ENCODE results near the gene RNF169.
"Not testable (repeated sequence)": the region's sequence is repeated elsewhere in the genome, so short reads cannot be mapped to it uniquely, and the experiment has no call there.

The RNF169 gene

DNA sequence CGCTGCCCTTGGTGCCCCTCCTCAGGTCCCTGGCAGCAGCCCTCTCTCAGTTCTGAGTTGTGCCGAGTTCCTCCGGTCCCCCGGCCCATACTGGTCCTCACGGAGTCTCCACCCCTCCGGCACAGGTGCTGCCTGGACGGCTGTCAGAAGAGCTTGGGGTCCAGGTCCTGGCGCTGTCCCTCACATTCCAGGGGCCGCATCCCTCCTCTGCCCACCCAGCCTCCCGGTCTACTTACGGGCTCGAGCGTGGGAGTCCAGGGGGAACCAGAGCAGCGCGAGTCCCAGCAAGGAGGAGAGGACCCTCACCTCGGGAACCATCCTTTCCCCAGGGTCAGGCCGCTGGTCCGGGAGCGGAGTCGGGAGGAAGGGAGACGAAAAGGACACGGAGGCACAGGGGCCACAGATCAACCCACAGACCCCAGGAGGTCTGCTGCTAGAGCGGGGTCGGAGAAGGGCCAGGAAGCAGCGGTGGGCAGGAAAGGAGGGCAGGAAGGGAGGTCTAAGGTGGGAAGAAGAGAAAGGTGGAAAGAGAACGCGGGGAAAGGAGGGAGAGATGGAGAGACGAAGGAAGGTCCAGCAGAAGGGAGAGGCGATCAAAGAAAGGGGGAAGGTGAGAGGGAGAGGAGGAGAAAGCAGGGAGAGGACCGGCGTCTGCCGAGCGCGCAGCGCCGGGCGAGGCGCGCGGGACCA lies 17.9 kb upstream of the RNF169 start:
- DNase-seq, result no peak

DNA sequence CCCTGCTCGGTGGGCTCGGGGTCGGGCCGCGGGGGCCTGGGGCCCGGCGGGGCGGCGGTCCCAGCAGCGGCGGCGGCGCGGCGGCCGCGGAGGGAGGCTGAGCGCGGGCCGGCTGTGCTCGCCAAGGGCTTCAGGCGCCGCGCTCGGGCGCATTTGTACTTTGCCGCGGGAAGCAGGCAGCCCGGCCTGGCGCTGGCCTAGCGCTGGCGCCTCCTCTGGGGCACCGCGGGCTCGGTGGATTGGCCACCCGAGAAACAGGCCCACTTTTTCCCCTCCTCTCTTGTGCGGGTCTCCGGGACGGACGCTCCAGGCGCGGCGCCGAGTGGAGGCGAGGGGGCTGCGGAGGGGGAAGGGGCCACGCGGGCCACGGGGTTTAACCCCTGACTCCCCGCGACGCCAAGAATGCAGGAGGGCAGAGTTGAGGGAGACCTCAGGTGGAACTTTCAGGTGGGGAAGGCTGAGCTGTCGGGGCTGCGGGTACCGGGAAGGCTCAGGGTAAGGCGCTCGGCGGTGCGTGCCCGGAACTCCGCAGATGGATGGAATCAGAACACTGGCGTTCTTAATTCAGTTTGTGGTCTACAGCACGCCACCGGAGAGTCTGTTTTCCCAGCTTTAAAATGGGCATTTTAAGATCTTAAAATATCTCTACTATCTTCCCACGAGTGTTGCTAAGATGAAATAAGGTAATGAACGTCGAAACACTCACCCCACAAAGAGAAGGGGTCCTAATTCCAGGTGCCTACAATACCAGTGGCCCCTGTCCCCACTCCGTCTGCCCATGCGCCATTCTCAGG lies 17.2 kb upstream of the RNF169 start, which contains the start of gene CHRDL2:
Gene CHRDL2, minus strand, starts transcription at position 126 of the 794 bp plus-strand sequence. CDS start 538 bp downstream, outside the sequence.
- DNase-seq, result no peak

GRCh38 chr11:74734559-74734925 lies 14.1 kb upstream of the RNF169 start:
- no peak for DNase-seq

DNA sequence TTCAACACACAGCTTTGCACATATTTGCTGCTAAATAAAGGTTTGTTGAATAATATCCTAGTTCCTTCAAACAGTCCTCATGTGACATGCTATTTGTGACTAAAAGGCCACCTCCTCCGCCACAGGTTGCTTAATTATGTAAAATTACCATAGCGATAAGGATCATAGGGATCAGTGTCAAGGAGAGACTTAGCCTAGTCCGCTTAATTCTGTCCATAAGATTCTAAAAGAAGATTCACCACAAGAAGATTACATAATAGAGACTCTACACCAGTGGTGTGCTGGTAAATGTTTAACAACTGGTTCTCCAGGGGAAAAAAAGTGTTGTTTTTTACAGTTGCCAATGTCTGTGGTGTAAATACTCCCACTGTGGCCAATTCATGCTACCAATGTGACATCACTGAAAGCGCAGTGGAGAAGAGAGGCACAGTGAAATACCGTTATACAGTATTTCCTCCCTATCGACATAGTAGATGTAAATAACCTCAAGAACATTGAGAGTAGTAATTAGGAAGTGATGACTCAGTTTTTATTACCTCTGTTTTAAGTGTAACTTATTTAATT lies 13.2 kb upstream of the RNF169 start:
- no peak for DNase-seq

- no peak for DNase-seq
Measured at GRCh38 chr11:74736031-74736430, 12.6 kb upstream of the RNF169 start.

DNA sequence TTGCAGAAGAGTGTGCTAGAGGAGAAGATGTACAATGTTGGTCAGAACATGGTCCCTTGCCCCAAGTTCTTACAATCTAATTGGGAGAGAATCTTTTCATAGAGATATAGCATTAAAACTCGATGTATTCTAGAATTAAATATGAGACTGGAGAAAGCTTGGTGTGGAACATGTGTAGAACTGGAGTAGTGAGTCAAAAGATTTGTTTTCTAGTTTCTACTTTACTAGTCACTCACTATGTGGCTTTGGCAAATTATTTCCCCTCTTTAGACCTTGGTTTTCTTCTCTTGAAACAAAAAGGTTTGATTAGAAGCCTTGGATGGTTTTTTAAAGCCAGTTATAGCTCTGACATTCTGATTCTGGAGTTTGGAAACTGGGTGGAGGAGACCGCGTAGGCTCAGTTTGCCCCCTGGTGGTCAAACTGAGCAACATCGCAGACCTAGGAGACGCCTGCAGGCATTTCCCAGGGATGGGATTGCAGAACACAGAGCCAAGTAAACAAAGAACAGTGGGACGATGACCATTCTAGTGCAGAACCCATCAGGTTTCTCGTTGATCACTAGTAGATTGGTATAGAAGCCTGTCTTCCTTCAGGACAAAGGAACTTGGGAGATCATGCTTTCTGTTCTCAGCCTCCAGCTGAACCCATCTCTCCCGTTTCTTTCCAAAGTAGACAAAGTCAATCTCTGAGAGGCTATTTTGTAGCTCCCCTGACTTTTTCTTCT lies 8.9 kb upstream of the RNF169 start:
- DNase-seq, result no peak

GRCh38 chr11:74742070-74742469 lies 6.6 kb upstream of the RNF169 start:
- no peak for DNase-seq

DNA sequence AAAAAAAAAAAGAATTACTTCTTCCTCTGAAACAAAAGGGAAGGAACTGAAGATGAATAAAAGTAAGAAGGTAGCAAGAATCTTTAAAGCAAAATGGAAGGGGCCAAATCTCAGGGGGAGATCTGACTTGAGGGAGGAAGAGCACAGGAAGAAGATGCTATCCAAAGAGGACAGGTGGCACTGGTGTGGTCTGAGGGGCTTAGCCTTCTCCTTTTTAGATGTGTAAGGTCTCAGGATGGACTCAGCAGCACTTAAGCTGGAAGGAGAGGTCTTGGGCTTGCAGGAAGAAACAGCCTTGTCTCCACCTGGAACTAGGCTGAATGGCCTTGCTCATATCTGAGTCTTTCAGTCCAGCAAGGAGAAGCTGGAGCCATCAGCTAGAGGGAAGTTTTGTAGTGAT lies 5.0 kb upstream of the RNF169 start:
- no peak for DNase-seq

- DNase-seq, result no peak
Measured at GRCh38 chr11:74744277-74744676, 4.4 kb upstream of the RNF169 start.

DNA sequence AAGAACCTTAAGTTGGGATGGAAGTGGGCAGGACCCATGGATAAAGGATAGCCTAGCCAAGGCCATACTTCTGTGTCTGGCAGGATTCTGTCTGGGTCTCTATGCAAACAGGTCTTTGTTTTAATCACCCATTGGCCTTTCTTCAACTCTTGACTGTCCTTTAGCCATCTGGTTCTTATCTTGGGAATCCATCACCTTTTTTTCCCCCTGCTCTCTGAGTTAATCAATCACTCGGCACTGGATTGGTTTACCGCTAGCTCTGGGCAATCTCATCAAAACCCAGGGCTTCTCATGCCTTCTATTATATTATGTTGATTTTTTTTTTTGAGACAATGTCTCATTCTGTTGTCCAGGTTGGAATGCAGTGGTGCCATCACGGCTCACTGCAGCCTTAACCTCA lies 1.8 kb upstream of the RNF169 start:
- no peak for DNase-seq

DNA sequence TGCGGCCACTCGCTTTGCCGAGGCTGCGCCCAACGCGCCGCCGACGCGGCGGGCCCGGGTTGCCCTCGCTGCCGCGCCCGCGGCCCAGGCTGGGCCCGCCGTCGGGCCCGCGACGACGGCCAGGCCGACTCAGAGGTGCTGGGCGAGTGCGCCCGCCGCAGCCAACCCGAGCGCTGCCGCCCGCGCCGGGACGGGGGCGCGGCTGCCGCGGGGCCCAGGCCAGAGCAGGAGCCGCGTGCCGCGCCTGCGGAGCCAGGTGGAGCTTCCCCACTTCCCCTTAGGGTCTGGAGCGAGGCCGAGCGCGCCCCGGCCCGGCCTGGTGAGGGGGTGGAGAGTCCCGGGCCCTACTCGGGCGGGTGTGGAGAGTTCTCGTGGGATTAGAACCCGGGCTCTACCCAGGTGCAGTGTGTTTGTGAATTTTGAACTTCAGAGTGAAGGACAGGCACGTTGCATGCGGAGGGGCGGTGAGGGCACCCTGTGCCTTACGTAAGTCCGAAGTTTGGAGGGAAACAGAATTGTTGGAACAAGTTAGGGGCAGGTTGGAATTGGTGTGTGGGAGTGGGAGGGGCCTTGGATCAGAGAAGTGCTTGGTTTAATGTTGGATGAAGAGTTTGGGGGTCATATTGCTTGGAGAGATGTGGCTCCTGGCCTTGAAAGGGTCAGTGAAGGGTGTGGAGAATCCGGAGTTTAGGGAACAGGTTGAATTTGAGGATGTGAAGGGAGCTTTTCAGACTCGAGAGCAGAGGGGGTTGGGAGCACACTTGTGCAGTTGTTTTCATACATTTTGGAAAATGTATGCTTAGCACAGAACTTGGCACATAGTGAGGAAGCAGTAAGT lies 697 bp downstream of the RNF169 start:
- DNase-seq, result peak in 1 of 4 experiments; percentile 32

DNA sequence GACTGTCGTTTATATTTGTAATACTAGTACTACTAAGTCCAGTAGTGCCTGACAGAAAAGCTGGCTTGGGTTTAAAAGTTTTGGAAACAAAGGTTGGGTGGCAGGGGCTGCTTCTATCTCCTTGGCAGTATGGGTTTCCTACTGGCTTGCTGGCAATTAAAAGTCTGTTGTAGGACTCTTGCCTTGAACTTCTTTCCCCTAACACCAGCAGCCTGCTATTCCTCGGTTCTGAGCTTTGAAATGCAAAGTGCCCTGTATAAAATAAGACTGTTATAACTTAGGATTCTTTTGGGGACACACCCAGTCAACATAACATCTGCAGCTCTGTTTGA lies 1.3 kb downstream of the RNF169 start:
- no peak for DNase-seq

- DNase-seq, result not testable (repeated sequence)
Measured at GRCh38 chr11:74750598-74750997, 1.9 kb downstream of the RNF169 start.

DNA sequence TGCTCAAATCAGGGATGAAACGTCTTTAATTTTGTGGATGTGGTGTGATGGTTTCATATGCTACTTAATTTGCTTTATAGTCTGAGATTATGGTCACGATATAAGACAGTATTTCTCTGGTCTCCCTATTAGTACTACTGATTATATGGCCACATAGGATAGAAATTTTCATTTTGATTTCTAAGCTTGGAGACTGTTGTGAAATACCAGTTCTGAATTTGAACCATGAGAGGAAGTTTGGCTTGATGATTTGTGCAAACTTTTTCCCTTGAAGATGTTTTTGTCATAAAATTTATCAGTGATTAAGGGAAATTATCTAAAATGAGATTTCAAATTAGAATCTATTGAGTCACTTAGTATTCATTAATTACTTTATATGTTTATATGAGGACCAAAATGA lies 2.7 kb downstream of the RNF169 start:
- DNase-seq, result no peak

DNA sequence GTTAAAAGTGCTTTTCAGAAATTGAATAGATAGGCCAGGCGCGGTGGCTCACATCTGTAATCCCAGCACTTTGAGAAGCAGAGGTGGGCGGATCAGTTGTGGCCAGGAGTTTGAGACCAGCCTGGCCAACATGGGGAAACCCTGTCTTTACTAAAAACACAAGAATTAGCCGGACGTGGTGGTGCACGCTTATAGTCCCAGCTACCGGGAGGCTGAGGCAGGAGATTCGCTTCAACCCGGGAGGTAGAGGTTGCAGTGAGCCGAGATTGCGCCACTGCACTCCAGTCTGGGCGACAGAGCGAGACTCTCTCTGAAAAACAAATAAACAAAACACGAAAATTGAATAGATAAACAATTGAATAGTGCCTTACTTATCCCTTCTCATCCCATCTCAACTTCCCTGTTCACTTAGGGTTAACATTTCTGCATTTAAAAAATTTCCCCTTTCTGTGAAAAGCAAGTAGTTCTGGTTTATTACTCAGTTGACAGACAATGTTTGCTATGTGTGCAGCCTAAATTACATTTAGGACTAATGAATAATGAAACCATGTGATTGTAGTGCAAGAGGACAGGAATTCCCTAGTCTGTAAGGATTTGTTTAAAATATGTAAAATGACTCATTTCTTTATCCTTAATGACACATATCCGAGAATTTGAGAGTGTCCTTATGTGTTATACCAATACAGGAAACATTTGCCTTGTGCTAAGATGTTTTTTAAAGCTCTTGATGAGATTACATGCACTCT lies 6.0 kb downstream of the RNF169 start:
- DNase-seq, result no peak

DNA sequence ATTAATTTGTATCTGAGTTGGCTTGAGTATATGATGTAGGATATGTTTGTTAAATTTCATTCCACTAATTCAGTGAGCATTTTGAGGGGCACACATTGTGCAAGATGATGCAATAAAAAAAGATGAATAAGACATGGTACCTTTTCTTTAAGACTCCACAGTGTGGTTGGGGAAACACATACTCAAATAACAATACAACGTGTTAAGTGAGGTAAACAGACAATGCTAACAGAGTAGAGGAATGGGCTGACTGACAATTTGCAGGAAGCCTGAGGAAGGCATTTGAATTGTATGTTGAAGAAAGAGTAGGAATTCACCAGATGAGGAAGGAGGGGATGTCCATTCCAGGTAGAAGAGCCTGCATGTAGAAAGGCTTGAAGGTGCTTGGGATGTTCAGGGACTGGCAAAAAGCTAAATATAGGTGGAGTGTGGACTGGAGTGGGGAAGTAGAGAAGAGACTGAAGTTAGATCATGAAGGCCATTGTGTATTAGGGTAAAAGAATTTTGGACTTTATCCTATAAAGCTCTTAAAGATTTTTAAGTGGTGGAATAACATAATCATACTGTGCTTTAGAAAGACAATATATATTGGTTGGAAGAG lies 6.8 kb downstream of the RNF169 start:
- DNase-seq, result no peak

DNA sequence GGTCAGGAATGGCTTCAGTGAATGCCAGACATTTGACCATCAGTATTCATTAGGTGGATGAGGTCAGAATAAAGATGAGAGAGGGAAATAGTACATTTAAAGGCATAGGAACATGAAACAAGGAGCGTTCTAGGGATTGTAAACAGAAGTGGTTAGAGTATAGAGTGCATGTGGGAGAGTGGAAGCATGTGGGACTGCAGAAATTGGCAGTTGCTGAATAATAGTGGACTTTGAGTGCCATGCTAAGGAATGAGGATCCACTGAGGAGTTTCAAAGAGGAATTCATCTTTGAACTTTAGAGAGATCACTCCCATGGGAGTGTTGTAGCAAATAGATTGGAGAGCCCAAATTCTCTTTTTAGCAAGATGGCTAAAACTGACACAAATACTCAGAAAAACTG lies 7.9 kb downstream of the RNF169 start:
- no peak for DNase-seq

DNA sequence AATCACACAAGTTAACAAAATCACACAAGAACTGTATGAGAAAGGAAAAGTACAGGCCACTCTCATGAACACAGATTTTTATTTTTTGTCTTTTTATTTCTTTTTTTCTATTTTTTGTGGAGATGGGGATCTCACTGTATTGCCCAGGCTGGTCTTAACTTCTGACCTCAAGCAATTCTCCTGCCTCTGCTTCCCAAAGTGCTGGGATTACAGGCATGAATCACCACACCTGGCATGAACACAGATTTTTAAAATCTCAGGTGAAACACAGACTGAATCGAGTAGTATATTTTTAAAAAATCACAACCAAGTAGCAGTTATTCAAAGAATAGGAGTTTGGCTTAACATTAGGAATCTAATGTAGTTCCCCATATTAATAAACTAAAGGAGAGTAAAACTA lies 18.3 kb downstream of the RNF169 start:
- no peak for DNase-seq

GRCh38 chr11:74768172-74768651 lies 19.6 kb downstream of the RNF169 start:
- not testable (repeated sequence) for DNase-seq

DNA sequence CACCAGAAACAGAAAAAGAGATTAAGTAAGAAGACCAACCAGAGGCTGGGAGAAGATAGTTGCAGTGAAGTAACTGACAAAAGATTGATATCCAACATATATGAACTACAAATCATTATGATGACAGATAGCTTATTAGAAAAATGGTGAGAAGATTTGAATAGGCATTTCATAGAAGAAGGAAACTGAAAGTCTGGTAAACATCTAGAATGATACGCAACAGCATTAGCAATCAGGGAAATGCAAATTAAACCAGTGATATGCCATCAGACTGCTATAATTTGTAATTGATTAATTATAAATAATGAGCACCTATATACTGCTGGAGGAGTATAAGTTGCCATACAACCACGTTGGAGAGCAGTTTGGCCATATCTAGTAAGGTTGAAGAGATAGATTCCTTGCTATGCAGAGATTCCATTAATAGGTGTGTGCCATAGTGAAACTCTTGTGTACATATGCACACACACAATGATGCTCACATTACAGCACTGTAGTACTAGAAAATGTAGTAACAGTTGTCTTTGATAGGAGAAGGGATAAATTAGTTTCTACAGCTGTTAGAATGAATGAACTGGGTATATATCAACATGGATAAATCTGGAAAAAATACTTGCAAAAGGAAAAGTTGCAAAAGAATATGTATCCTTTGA lies 20.5 kb downstream of the RNF169 start:
- DNase-seq, result no peak

DNA sequence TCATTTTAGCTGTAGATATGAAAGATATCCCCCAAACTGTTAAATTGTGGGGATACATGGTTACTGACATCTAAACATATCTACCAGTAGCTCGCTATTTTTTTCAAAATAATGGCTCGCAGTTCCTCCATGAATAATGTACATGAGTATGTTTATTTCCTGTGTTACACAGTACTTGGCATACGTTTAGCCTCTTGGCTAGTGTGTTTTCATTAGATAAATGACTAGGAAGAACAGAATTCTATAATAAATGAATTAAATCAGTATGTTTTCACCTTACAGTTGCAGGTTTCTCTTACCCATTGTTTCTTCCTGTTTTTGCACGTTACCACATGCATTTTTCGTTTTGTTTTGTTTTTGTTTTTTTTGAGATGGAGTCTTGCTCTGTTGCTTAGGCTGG lies 21.8 kb downstream of the RNF169 start:
- DNase-seq, result no peak

Data from activated CD4-positive, CD25-positive, alpha-beta regulatory T cell (primary cell).